Fibroblast of lung (primary cell): Measurements from ENCODE around the gene LIMA1. TPM values are rescaled to one million over a fixed set of nuclear protein-coding genes. Genes with fewer than 3 reads are reported as not detected.

ENCODE experiments used
- DNase-seq, 2 donors: peaks; one replicate each; pipeline versions ENCODE4 v3.0.0 to v3.0.0-alpha.2; 2010; ENCODE audit warnings: low read depth in 2 of 2
- H2AFZ ChIP-seq: 2 replicates; pipeline ENCODE4 v1.5.1; 2012; ENCODE audit warnings: low read length, control low read depth, inconsistent platforms
- H3K27ac ChIP-seq: 2 replicates; pipeline ENCODE4 v1.5.1; 2011; ENCODE audit warnings: low read length, control low read depth; ENCODE audit not compliant: insufficient read depth
- H3K27me3 ChIP-seq: 2 replicates; pipeline ENCODE4 v1.5.1; 2011; ENCODE audit warnings: mild to moderate bottlenecking, low read length; ENCODE audit not compliant: control insufficient read depth, insufficient read depth
- H3K36me3 ChIP-seq: 2 replicates; pipeline ENCODE4 v1.5.1; 2011; ENCODE audit warnings: low read length; ENCODE audit not compliant: control insufficient read depth, insufficient read depth
- H3K4me1 ChIP-seq: 2 replicates; pipeline ENCODE4 v1.5.1; 2011; ENCODE audit warnings: low read length; ENCODE audit not compliant: control insufficient read depth, insufficient read depth; ENCODE audit errors: extremely low read depth
- H3K4me2 ChIP-seq: 2 replicates; pipeline ENCODE4 v1.5.1; 2011; ENCODE audit warnings: low read length, control low read depth; ENCODE audit not compliant: insufficient read depth; ENCODE audit errors: extremely low read depth
- H3K4me3 ChIP-seq, 4 experiments: fragments of 200-600 bp in 1 of 4; sonication (generic) in 1 of 4; replicated peaks in 1 of 4; 2 replicates each; pipeline ENCODE4 v1.5.1; 2011 to 2016; ENCODE audit warnings: low read length in 4 of 4, low read depth in 3 of 4, mild to moderate bottlenecking in 3 of 4, control low read depth in 2 of 4, inconsistent platforms in 1 of 4, mixed read lengths in 1 of 4; ENCODE audit not compliant: insufficient read depth in 1 of 4; ENCODE audit errors: control extremely low read depth in 1 of 4
- H3K79me2 ChIP-seq: 2 replicates; pipeline ENCODE4 v1.5.1; 2012; ENCODE audit warnings: mild to moderate bottlenecking, low read length, inconsistent platforms; ENCODE audit not compliant: control insufficient read depth, insufficient read depth
- H3K9ac ChIP-seq: 2 replicates; pipeline ENCODE4 v1.5.1; 2011; ENCODE audit warnings: mild to moderate bottlenecking, low read length, control low read depth; ENCODE audit not compliant: insufficient read depth
- H3K9me3 ChIP-seq: 2 replicates; pipeline ENCODE4 v1.5.1; 2012; ENCODE audit warnings: low read depth, low read length; ENCODE audit not compliant: control insufficient read depth, insufficient read depth
- H4K20me1 ChIP-seq: 2 replicates; pipeline ENCODE4 v1.5.1; 2011; ENCODE audit warnings: low read length; ENCODE audit not compliant: control insufficient read depth, insufficient read depth; ENCODE audit errors: extremely low read depth
- EZH2 ChIP-seq: IDR thresholded peaks from 2 replicates; pipeline ENCODE4 v1.5.1; 2012; ENCODE audit warnings: low read length, control low read depth, mild to moderate bottlenecking; ENCODE audit errors: missing control alignments
- polyA plus RNA-seq, 2 donors: library from polyadenylated mRNA; depleted of rRNA in 1 of 2; stranded (reverse) in 1 of 2; unstranded in 1 of 2; fragments of >200 nt; gene quantifications; 2 replicates each; pipeline ENCODE4 v1.2.1, GENCODE V29; 2011 to 2012; ENCODE audit warnings: missing spikeins in 1 of 2
- total RNA-seq: library from RNA; depleted of rRNA; stranded (reverse); fragments of >200 nt; gene quantifications from 2 replicates; pipeline ENCODE4 v1.2.1, GENCODE V29; 2014
- TF ChIP-seq, protein P1 (sequence below), 2 donors: IDR thresholded peaks in 1 of 2; conservative IDR thresholded peaks in 1 of 2; 1 replicate in 1 of 2; 2 replicates in 1 of 2; pipeline ENCODE4 v1.5.1; 2011 to 2012; ENCODE audit warnings: low read length in 2 of 2, control low read depth in 1 of 2, inconsistent platforms in 1 of 2, low read depth in 1 of 2, mild to moderate bottlenecking in 1 of 2

Gene LIMA1
- total and polyA plus RNA-seq, 2 donors (not counting 1 experiment from before 2014, with no cell fraction given), result 171 to 308 TPM

DNA sequence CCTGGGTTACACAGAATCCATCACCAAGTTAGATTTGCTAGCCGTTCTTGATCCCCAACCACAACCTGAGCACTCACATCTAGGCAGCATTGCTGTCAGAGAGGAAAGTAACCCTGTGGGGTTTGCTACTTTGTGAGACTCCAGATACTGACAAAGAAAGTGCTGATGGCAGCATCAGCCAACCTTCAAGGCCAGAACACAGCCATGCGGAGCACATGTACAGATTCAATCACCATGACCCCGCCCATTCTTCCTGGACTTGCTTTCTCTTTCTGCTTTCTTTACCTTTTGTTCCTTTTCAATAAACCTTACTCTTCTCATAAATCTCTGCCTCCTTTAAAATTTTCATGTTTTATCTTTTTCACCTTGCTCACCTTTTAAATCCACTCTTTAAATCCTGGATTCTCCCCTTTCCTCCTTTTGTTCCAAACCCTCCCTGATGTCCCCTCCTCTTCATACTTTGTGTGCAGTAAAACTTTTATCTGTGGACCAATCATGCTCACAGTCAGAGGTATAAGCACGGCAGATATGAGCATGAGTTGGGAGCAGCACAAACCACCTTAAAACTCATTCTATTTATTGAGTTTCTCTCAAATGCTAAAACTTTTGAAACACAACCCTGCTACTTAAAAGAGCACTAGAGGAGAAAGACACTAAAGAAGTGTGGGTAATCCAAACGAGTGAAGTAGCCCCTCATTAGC lies 94.3 kb downstream of the LIMA1 start:
- peaks cover 16% of the 10 kb centered on the region for H3K4me1 ChIP-seq
- TF ChIP-seq, protein P1, sequence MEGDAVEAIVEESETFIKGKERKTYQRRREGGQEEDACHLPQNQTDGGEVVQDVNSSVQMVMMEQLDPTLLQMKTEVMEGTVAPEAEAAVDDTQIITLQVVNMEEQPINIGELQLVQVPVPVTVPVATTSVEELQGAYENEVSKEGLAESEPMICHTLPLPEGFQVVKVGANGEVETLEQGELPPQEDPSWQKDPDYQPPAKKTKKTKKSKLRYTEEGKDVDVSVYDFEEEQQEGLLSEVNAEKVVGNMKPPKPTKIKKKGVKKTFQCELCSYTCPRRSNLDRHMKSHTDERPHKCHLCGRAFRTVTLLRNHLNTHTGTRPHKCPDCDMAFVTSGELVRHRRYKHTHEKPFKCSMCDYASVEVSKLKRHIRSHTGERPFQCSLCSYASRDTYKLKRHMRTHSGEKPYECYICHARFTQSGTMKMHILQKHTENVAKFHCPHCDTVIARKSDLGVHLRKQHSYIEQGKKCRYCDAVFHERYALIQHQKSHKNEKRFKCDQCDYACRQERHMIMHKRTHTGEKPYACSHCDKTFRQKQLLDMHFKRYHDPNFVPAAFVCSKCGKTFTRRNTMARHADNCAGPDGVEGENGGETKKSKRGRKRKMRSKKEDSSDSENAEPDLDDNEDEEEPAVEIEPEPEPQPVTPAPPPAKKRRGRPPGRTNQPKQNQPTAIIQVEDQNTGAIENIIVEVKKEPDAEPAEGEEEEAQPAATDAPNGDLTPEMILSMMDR (conservative IDR thresholded peaks at IDR 0.05 in 1 of 2, IDR thresholded peaks at IDR 0.05 in 1 of 2; ENCODE audit: low read depth in 1 of 2, low read length in 2 of 2), result no peak
- TF ChIP-seq EZH2, result no peak

DNA sequence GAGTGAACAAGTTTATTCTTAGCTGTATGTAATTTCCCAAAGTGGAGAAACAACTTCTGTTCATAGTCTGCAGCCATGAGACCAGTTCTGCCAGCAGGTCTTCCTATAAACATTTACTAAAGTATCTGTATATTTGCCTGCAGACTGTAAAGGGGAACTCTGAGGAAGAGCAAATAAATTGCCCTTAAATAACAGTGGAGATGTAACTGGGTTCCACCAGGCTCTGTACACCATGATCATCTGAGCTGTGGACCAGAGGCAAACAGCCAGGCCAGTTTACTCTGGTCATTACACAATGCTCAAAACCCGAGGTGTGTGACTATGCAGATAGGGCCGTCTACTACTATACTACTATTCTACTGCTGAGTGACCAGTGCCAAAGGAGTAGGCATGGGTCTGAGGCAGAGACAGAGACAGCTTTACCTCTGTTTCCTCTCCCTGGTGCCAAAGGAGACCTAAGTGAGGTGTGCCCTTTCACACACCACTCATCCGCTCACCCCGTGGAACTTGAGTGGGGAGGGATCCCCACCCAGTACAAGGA lies 95.0 kb downstream of the LIMA1 start:
- H3K9me3 ChIP-seq, result no peaks in the 10 kb centered on the region
- TF ChIP-seq EZH2, result no peak
- TF ChIP-seq, protein P1 (conservative IDR thresholded peaks at IDR 0.05 in 1 of 2, IDR thresholded peaks at IDR 0.05 in 1 of 2; ENCODE audit: low read depth in 1 of 2, low read length in 2 of 2), result no peak
- no peaks in the 10 kb centered on the region for H4K20me1 ChIP-seq
- peak overlapping the region; percentile 92 for H3K27ac ChIP-seq
- H3K9ac ChIP-seq, result no peak overlapping the region
- H3K4me3 ChIP-seq, result no peak overlapping the region
- DNase-seq, result peak in 1 of 2 donors; percentile 68
- H3K27me3 ChIP-seq, result no peaks in the 10 kb centered on the region
- peaks cover 10% of the 10 kb centered on the region for H3K36me3 ChIP-seq
- H3K4me1 ChIP-seq, result peaks cover 16% of the 10 kb centered on the region
- no peak overlapping the region for H3K4me2 ChIP-seq
- H2AFZ ChIP-seq, result no peak overlapping the region
- H3K79me2 ChIP-seq, result peaks cover 3% of the 10 kb centered on the region

More for the DNA sequence above, 94.3 kb downstream of the LIMA1 start:
- H3K27ac ChIP-seq, result peak overlapping the region; percentile 92
- H3K4me2 ChIP-seq, result no peak overlapping the region
- peaks cover 3% of the 10 kb centered on the region for H3K79me2 ChIP-seq
- no peak overlapping the region for H2AFZ ChIP-seq
- H3K9me3 ChIP-seq, result no peaks in the 10 kb centered on the region
- H3K27me3 ChIP-seq, result no peaks in the 10 kb centered on the region
- no peak for DNase-seq
- H4K20me1 ChIP-seq, result no peaks in the 10 kb centered on the region
- H3K4me3 ChIP-seq, result no peak overlapping the region
- H3K36me3 ChIP-seq, result peaks cover 10% of the 10 kb centered on the region
- no peak overlapping the region for H3K9ac ChIP-seq

DNA sequence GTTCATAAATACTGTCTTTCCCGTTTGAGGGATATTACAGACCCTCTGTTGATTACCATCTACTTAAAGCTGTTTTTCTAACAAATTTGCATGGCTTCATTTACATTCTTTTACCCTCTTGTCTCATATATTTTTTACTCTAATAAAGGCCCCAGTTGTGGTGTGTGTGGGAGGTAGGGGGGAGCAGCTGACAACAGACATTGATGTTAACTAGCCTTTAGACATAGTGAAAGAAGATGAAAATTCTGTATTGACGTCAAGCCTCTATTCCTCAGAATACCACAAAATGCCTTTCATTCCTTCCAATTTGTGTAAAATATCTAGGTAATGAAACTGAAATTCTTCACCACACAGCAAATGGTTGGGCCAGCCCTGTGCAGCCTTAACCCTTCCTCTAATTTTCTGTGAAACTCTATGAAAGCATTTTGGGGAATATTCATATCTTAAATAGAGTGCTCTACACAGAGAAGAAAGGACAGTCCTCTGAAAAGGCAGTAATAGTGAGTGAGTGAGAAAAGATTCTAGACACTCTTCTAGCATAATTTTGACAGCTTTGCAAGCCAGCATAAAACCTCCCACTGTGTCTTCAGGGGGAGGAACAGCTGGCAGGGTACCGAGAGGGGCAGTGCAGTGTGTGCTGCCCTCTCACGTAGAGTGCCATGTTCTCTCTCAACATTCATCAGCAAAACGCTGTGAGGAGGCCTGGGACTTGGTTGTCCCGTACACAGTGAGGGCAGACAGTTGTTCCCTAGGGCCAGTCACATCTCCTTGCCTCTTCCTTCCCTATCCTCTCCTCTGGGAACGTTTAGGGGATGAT lies 96.0 kb downstream of the LIMA1 start:
- peak; percentile 80 to 95 for DNase-seq

More for the DNA sequence above, 96.0 kb downstream of the LIMA1 start:
- TF ChIP-seq EZH2, result no peak
- TF ChIP-seq, protein P1 (conservative IDR thresholded peaks at IDR 0.05 in 1 of 2, IDR thresholded peaks at IDR 0.05 in 1 of 2; ENCODE audit: low read depth in 1 of 2, low read length in 2 of 2), result no peak
- Histone ChIP-seq H4K20me1 (no peaks in the 10 kb centered on the region), H3K79me2 (peaks cover 3% of the 10 kb centered on the region), H3K36me3 (peaks cover 7% of the 10 kb centered on the region), H3K9me3 (no peaks in the 10 kb centered on the region), H3K9ac (peak overlapping the region; percentile 35), H3K4me1 (peaks cover 14% of the 10 kb centered on the region), H3K4me2 (peak overlapping the region; percentile 58), H3K27ac (peak overlapping the region; percentile 92), H2AFZ (no peak overlapping the region), H3K4me3 (no peak overlapping the region), H3K27me3 (no peaks in the 10 kb centered on the region)
